GM18526 (cell line): ENCODE results near the gene RAVER2.

Experiments
- POLR2A ChIP-seq: IDR thresholded peaks from 3 replicates; pipeline ENCODE4 v1.6.1; 2011; ENCODE audit not compliant: insufficient read length; ENCODE audit errors: extremely low read depth

Gene RAVER2

DNA sequence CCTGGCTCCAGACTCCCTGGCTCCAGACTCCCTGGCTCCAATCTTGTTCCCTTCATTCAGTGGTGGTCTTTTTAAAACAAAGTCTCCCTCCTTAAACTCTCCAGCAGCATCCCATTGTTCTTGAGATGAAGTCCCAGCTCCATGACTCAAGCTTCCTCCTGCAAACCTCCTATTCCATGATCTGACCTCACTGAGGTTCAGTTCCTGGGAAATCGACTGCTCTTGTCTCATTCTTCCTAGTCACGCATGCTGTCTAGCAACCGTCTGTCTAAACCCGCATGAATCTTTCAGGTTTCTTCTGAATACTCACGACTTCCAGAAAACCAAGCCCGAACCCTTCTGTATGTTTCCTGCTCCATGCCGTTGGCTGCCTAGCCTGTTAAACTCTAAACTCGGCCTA, 91.9 kb downstream of the RAVER2 start:
- no peak for TF ChIP-seq POLR2A

DNA sequence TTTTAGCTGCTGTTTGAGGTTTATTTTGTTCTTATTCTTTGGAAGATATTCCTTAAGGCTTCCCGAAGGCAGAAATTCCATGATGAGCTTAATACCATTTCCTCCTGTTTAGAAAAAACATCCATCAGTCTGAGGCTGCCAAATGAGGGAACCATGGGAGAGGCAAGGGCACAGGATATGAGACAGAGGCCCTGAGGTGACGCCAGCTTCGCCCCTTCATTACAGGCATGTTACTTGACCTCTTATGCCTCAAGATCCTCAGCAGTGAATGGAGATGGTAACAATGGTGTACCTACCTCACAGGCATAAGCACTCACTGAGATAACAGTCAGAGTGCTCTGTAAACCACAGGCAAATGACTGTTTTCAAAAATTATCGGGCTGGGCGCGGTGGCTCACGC, 93.6 kb downstream of the RAVER2 start:
- TF ChIP-seq POLR2A, result no peak

GRCh38 chr1:64839261-64839660, 94.4 kb downstream of the RAVER2 start:
- TF ChIP-seq POLR2A, result no peak

DNA sequence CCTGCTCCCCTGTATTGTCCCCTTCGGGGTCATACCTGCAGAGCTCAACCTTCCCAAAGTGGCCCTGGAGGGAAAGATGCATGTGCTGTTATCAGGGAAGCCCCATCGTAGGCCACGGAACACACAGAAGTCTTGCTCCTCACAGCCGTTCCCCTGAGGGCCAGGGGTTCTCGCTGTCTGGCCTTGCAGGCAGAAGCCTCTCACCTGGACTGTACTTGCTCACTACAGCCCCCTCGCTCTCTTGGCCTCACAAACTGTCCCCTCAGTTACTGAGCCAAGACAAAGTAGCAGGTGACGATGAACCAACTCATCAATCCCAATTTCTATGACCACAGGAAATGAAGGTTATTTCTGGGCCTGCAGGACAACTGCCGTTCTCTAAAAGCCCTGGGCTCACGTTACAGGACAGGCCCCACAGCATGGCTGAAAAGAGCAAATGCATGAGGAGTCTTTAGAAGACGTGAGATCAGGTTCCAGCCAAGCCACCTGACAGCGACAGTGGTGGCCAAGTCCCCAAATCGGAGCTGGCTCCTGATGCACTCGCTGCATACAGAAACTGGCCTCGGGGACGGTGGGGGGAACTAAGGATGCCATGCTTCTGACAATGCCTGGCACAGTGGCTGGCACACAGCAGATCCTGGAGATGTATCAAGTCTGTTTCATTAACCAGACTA, 95.0 kb downstream of the RAVER2 start:
- no peak for TF ChIP-seq POLR2A

GRCh38 chr1:64841330-64842065, 96.6 kb downstream of the RAVER2 start:
- TF ChIP-seq POLR2A, result no peak

DNA sequence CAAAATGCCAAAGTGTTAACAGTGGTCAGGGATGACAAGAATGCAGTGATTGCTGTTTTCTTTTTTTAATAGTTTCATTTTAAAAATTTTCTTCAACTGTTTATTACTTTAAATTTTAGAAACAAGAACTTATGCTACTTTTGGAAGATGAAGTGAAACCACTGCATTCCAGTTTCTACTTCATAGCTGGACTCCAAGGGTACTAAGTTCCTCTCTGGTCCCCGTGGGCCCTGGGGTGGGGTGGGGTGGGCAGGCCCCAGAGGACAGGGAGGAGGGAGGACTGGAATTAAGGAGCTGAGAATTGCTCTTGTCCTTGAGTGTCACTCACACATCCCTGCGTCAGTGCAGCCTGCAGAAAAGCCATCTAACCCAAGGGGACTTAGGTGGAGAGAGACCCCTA, 97.3 kb downstream of the RAVER2 start:
- TF ChIP-seq POLR2A, result no peak

GRCh38 chr1:64843675-64844074, 98.8 kb downstream of the RAVER2 start:
- TF ChIP-seq POLR2A, result no peak

GRCh38 chr1:64844175-64844574, 99.3 kb downstream of the RAVER2 start:
- no peak for TF ChIP-seq POLR2A

- TF ChIP-seq POLR2A, result no peak
Measured at GRCh38 chr1:64844609-64845008, 99.7 kb downstream of the RAVER2 start.

DNA sequence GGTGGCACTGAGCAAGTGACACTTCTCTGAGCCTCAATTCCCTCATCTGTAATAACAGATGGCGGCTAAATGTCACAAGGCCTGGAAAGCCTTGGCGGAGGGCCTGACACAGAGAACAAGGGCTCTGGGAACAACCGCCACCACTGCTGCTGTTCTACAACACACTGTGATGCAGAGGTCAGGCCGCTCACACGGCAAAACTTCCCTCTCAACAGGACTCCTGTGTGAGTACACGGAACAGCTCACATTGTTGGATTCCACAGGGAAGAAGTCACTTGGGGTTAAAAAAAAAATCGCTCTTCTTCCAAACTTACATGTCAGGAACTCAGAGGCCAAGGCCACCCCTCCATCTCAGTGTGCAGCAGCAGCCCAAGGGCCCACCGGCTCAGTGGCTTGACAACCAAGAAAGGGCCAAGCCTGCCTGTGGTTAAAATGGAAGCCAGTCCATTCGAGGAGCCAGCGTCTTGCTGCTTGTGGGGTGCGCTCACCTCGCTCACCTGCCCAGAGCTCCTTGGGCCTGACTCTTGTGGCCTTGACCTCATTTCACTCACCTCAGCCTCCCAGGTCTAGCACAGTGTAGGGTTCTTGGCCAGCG, 101.1 kb downstream of the RAVER2 start:
- no peak for TF ChIP-seq POLR2A

DNA sequence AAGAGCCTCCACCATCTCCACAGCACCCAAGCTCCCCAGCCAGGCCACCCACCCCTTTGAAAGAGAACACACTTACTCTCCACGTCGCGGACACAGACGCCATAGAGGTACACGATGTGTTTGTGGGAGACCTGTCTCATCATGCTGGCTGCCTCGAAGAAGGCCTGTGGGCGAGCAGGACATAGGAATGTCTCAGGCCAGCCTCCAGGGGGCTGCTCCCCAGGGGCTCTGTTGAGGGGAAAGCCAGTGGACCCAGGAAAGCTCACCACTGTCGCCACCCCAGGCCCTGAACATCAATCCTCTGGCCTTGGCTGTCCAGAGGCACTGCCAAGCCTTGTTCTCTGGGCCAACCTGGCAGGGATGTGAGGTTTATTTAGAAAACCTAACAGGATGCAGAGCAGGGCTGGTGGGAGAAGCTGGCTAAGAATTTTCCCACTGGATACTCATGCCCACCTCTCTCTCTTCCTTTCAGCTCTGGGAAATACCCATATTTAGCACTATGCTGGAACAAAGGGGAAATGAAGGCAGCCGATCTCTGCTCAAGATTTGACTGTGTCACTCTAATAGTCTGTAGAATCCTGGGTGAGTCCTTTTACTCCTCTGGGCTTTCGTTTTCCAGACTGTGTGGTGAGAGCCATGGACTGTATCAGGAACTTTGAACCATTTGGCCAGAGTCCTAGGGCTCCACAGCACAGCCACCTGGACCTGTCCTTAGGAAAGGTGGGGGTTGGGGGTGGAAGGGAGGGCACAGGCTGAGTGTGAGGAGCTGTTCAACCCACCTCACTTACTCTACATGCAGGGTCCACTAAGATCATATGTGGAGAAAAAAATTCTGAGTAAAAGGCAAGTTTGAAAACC, 101.9 kb downstream of the RAVER2 start:
- TF ChIP-seq POLR2A, result no peak

- TF ChIP-seq POLR2A, result no peak
Measured at GRCh38 chr1:64847666-64848065, 102.8 kb downstream of the RAVER2 start.

DNA sequence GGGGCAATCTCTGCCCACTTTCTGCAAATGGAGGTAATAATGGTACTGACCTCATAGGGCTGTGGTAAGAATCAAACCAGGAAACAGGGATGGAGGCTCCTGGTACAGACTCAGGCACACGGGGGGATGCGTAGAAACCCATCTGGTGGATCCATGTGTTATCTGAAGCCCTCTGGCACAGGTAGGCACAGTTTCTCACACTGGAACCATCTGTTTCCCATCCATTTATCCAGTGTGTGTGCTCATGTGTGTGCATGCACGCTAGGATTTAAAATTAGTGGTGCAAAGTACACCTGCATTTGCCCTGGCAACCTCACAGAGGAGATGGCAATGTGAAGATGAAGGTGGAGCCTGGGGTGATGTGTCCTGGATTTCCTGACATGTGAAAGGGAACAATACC, 103.3 kb downstream of the RAVER2 start:
- no peak for TF ChIP-seq POLR2A

- TF ChIP-seq POLR2A, result no peak
Measured at GRCh38 chr1:64848803-64849202, 103.9 kb downstream of the RAVER2 start.

DNA sequence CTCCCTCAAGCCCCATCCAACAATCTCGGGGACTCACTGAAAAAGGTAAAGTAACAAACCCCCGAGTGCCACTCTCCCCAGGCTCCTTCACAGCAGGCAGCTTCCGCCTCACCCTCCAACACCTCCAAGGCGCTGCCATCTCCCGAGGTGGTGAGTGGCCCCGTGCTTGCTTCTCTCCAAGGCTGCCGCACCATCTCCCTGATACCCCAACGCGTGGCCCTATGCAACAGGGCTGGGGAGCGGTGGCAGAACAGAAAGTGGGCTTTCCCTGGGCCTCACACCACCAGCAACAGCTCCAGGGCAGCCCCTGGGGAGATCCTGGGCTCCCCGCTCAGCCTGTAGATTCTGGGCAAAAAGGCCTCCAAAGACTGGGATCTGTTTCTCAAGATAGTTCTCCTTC, 105.1 kb downstream of the RAVER2 start:
- no peak for TF ChIP-seq POLR2A
